HepG2 (cell line): ENCODE data around the gene ZKSCAN5. TPM values are rescaled to one million over a fixed set of nuclear protein-coding genes. Genes with fewer than 3 reads are reported as not detected.
A peak's percentile ranks its signal among the peaks of the same experiment; 100 is the strongest.

ENCODE experiments used
- EEA1 ChIP-seq: sonication (generic); formaldehyde crosslinking; IDR thresholded peaks from 2 replicates; pipeline ENCODE4 v1.5.1; 2020; ENCODE audit warnings: mild to moderate bottlenecking, missing genetic modification reagents, borderline replicate concordance
- FOSL2 ChIP-seq: sonication (generic); formaldehyde crosslinking; IDR thresholded peaks from 2 replicates; pipeline ENCODE4 v1.4.0; 2020; ENCODE audit warnings: missing genetic modification reagents
- FOXC1 ChIP-seq: sonication (generic); formaldehyde crosslinking; IDR thresholded peaks from 2 replicates; pipeline ENCODE4 v1.8.0; 2022; ENCODE audit warnings: mild to moderate bottlenecking, missing genetic modification reagents, borderline replicate concordance
- GABPB1 ChIP-seq: IDR thresholded peaks from 2 replicates; pipeline ENCODE4 v1.6.1; 2016; ENCODE audit warnings: mild to moderate bottlenecking, missing genetic modification reagents, moderate library complexity, missing compliant biosample characterization
- GZF1 ChIP-seq: sonication (generic); formaldehyde crosslinking; IDR thresholded peaks from 2 replicates; pipeline ENCODE4 v1.5.1; 2020; ENCODE audit warnings: mild to moderate bottlenecking, missing genetic modification reagents
- LRRFIP1 ChIP-seq: sonication (generic); formaldehyde crosslinking; conservative IDR thresholded peaks from 2 replicates; pipeline ENCODE4 v1.4.0; 2020; ENCODE audit warnings: missing genetic modification reagents
- NFAT5 ChIP-seq: sonication (generic); formaldehyde crosslinking; IDR thresholded peaks from 2 replicates; pipeline ENCODE4 v1.4.0; 2020; ENCODE audit warnings: missing genetic modification reagents
- REL ChIP-seq: sonication (generic); formaldehyde crosslinking; conservative IDR thresholded peaks from 2 replicates; pipeline ENCODE4 v1.8.0; 2022; ENCODE audit warnings: mild to moderate bottlenecking, missing genetic modification reagents, moderate library complexity
- THAP7 ChIP-seq: sonication (generic); formaldehyde crosslinking; IDR thresholded peaks from 2 replicates; pipeline ENCODE4 v1.8.1; 2023; ENCODE audit warnings: mild to moderate bottlenecking, missing genetic modification reagents
- TRIM22 ChIP-seq: fragments of 450-650 bp; IDR thresholded peaks from 2 replicates; pipeline ENCODE4 v1.6.1; 2017
- ZBTB2 ChIP-seq: sonication (generic); formaldehyde crosslinking; IDR thresholded peaks from 2 replicates; pipeline ENCODE4 v1.8.0; 2022; ENCODE audit warnings: low read depth, missing genetic modification reagents
- ZFP1 ChIP-seq: IDR thresholded peaks from 2 replicates; pipeline ENCODE4 v1.6.1; 2016
- ZFP36L1 ChIP-seq: sonication (generic); formaldehyde crosslinking; IDR thresholded peaks from 2 replicates; pipeline ENCODE4 v1.8.0; 2022; ENCODE audit warnings: mild to moderate bottlenecking, missing genetic modification reagents, moderate library complexity
- ZNF335 ChIP-seq: sonication (generic); formaldehyde crosslinking; IDR thresholded peaks from 2 replicates; pipeline ENCODE4 v1.4.0; 2020; ENCODE audit warnings: missing genetic modification reagents
- ZNF614 ChIP-seq: IDR thresholded peaks from 2 replicates; pipeline ENCODE4 v1.6.1; 2018; ENCODE audit warnings: missing biosample characterization, missing genetic modification reagents, inconsistent platforms, borderline replicate concordance
- ZNF724P ChIP-seq: sonication (generic); formaldehyde crosslinking; IDR thresholded peaks from 2 replicates; pipeline ENCODE4 v1.8.0; 2022; ENCODE audit warnings: missing genetic modification reagents, borderline replicate concordance
- ZNF776 ChIP-seq: sonication (generic); formaldehyde crosslinking; IDR thresholded peaks from 2 replicates; pipeline ENCODE4 v1.4.0; 2020; ENCODE audit warnings: mild to moderate bottlenecking, missing genetic modification reagents
- polyA plus RNA-seq, 8 experiments: library from polyadenylated mRNA; depleted of rRNA in 3 of 8; stranded (reverse) in 7 of 8; unstranded in 1 of 8; fragments of >200 nt; fragmentation: Illumina TruSeq in 4 of 8; extraction: Trizol in 4 of 8; gene quantifications; 2 replicates each; pipeline versions ENCODE4 v1.2.1 to v1.2.3, GENCODE V29; 2011 to 2016; ENCODE audit warnings: low read depth in 4 of 8, missing spikeins in 1 of 8, mixed read lengths in 1 of 8; ENCODE audit not compliant: insufficient read depth in 1 of 8
- total RNA-seq, 5 experiments: library from RNA; depleted of rRNA; stranded (reverse); fragments of >200 nt; fragmentation: Illumina TruSeq; extraction: Trizol; gene quantifications; 2 replicates each; pipeline ENCODE4 v1.2.3, GENCODE V29; 2016; ENCODE audit warnings: low read depth in 1 of 5

ZKSCAN5 gene
- total and polyA plus RNA-seq, 2 of the 13 experiments (the other 11 are each of a cell fraction or from before 2014, with no cell fraction given) = 5.5 to 11.7 TPM

- 0 out of 2 replicates have a peak, but pooled peaks have one; percentile 26 for TF ChIP-seq ZNF614 (CRISPR knock-in tag)
- no peak; the same call in 1 of the 2 replicates for TF ChIP-seq GZF1 (CRISPR knock-in tag)
- 0 out of 2 replicates have a peak, but pooled peaks have one; percentile 23 for TF ChIP-seq EEA1
- no peak for TF ChIP-seq ZNF724P (CRISPR knock-in tag)
- TF ChIP-seq ZNF335 = peak; percentile 77; the same call in 1 of the 2 replicates
- no peak for TF ChIP-seq NFAT5
- TF ChIP-seq LRRFIP1 (CRISPR knock-in tag) = no peak
- TF ChIP-seq THAP7 = peak; percentile 93; the same call in 1 of the 2 replicates
- peak; percentile 64; the same call in 1 of the 2 replicates for TF ChIP-seq ZNF776 (CRISPR knock-in tag)
- TF ChIP-seq ZBTB2 (CRISPR knock-in tag) = peak; percentile 97
- TF ChIP-seq ZFP36L1 (CRISPR knock-in tag) = no peak
- 0 out of 2 replicates have a peak, but pooled peaks have one; percentile 72 for TF ChIP-seq REL (CRISPR knock-in tag)
- TF ChIP-seq FOSL2 (CRISPR knock-in tag) = peak; percentile 28; the same call in 1 of the 2 replicates
- peak; percentile 69 for TF ChIP-seq FOXC1 (CRISPR knock-in tag)
- peak; percentile 96 for TF ChIP-seq GABPB1 (CRISPR knock-in tag)
- TF ChIP-seq ZFP1 (CRISPR knock-in tag) = no peak
- TF ChIP-seq TRIM22 = no peak
These were observed 54.1 kb downstream of the ZKSCAN5 start, which contains the start of gene ZNF655 (continued) for GRCh38 chr7:99558306-99559174.
